HCT116 (cell line): ENCODE measurements around the gene DTD1. TPM values are rescaled to one million over a fixed set of nuclear protein-coding genes. Genes with fewer than 3 reads are reported as not detected.

Experiments
- ATAC-seq: fragments of 200-7000 bp; cut with Tn5 transposase; 2 replicates; pipeline ENCODE4 v1.9.1; 2020; ENCODE audit warnings: mild to moderate bottlenecking, moderate library complexity
- BruUV-seq: library from RNA; stranded (reverse); fragments of 400-500 nt; replicated peaks from 2 replicates; lab custom pipeline; 2021; lab: Mats Ljungman, UMichigan
- CTCF ChIA-PET: fragments of 300-600 bp; sonication (Branson Sonifier 250); formaldehyde crosslinking; loops from one replicate; lab custom pipeline; 2021; ENCODE audit warnings: antibody characterized with exemption; lab: Charles Lee
- POLR2A ChIA-PET: fragments of 300-600, 350-600 bp; sonication (Branson Sonifier 250); formaldehyde crosslinking; loops from one replicate; lab custom pipeline; 2021; ENCODE audit warnings: antibody characterized with exemption; lab: Charles Lee
- RAD21 ChIA-PET, 2 experiments: fragments of 300-600 bp; sonication (Branson Sonifier 250); formaldehyde crosslinking; loops; one replicate each; lab custom pipeline; 2023; ENCODE audit warnings: low total read pairs in 2 of 2; ENCODE audit not compliant: uncharacterized antibody in 2 of 2, unreplicated experiment in 2 of 2, low non-redundant PET in 1 of 2; lab: Charles Lee
- DNase-seq: peaks from one replicate; pipeline ENCODE4 v3.0.0-alpha.2; 2010; ENCODE audit warnings: low read depth, low spot score
- H2AFZ ChIP-seq: fragments of 200-600 bp; shearing (Covaris generic), sonication (generic); 2 replicates; pipeline ENCODE4 v1.6.1; 2017; ENCODE audit warnings: low read depth, mixed run types, mixed read lengths, antibody characterized with exemption, low read length; ENCODE audit not compliant: poor library complexity, severe bottlenecking
- H3K27ac ChIP-seq: 2 replicates; pipeline ENCODE4 v1.5.1; 2012; ENCODE audit warnings: low read depth, low read length
- H3K27me3 ChIP-seq: fragments of 200-600 bp; sonication (generic); 2 replicates; pipeline ENCODE4 v1.6.1; 2016; ENCODE audit warnings: mixed run types, low read length, mixed read lengths; ENCODE audit not compliant: insufficient read depth
- H3K36me3 ChIP-seq, 2 experiments: fragments of 200-500 bp in 1 of 2; fragments of 200-600 bp in 1 of 2; sonication (Bioruptor generic) in 1 of 2; sonication (generic) in 1 of 2; 2 replicates each; pipeline versions ENCODE4 v1.5.1 to v1.6.1; 2014 to 2016; ENCODE audit warnings: low read length in 2 of 2, inconsistent platforms in 1 of 2, mixed read lengths in 1 of 2, mixed run types in 1 of 2; ENCODE audit not compliant: insufficient read depth in 2 of 2, control insufficient read depth in 1 of 2
- H3K4me1 ChIP-seq, 2 experiments: fragments of 200-600 bp in 1 of 2; sonication (generic) in 1 of 2; 2 replicates each; pipeline versions ENCODE4 v1.5.1 to v1.6.1; 2012 to 2017; ENCODE audit warnings: low read length in 2 of 2, inconsistent platforms in 1 of 2, mild to moderate bottlenecking in 1 of 2, mixed read lengths in 1 of 2, mixed run types in 1 of 2, moderate library complexity in 1 of 2; ENCODE audit not compliant: insufficient read depth in 2 of 2, control insufficient read depth in 1 of 2
- H3K4me2 ChIP-seq: fragments of 200-600 bp; sonication (generic); 2 replicates; pipeline ENCODE4 v1.6.1; 2017; ENCODE audit warnings: mixed run types, low read length, mixed read lengths
- H3K4me3 ChIP-seq, 2 experiments: fragments of 200-600 bp in 1 of 2; sonication (generic) in 1 of 2; replicated peaks in 1 of 2; 2 replicates each; pipeline ENCODE4 v1.5.1; 2011 to 2016; ENCODE audit warnings: low read length in 2 of 2, control low read depth in 1 of 2, low read depth in 1 of 2, mild to moderate bottlenecking in 1 of 2, mixed read lengths in 1 of 2, mixed run types in 1 of 2
- H3K79me2 ChIP-seq: fragments of 200-600 bp; sonication (generic); 2 replicates; pipeline ENCODE4 v1.6.1; 2017; ENCODE audit warnings: mild to moderate bottlenecking, mixed run types, low read length, moderate library complexity, mixed read lengths; ENCODE audit not compliant: insufficient read depth
- H3K9ac ChIP-seq: fragments of 200-600 bp; sonication (generic); 2 replicates; pipeline ENCODE4 v1.6.1; 2016; ENCODE audit warnings: low read length, mixed read lengths
- H3K9me2 ChIP-seq: fragments of 200-600 bp; sonication (generic), shearing (Covaris generic); 2 replicates; pipeline ENCODE4 v1.6.1; 2017; ENCODE audit warnings: mixed run types, mild to moderate bottlenecking, moderate library complexity; ENCODE audit not compliant: insufficient read depth
- H3K9me3 ChIP-seq, 2 experiments: fragments of 200-500 bp in 1 of 2; fragments of 200-600 bp in 1 of 2; sonication (Bioruptor generic) in 1 of 2; sonication (generic) in 1 of 2; 2 replicates each; pipeline ENCODE4 v1.6.1; 2014 to 2017; ENCODE audit warnings: low read length in 2 of 2, mixed read lengths in 2 of 2, inconsistent platforms in 1 of 2, low read depth in 1 of 2, mild to moderate bottlenecking in 1 of 2, mixed run types in 1 of 2, moderate library complexity in 1 of 2; ENCODE audit not compliant: control insufficient read depth in 1 of 2, insufficient read depth in 1 of 2
- H4K20me1 ChIP-seq: fragments of 200-600 bp; sonication (generic), shearing (Covaris generic); 2 replicates; pipeline ENCODE4 v1.6.1; 2017; ENCODE audit warnings: mixed run types, mild to moderate bottlenecking, moderate library complexity; ENCODE audit not compliant: insufficient read depth
- ATF3 ChIP-seq: IDR thresholded peaks from 2 replicates; pipeline ENCODE4 v1.6.1; 2012
- CEBPB ChIP-seq: IDR thresholded peaks from 2 replicates; pipeline ENCODE4 v1.6.1; 2012; ENCODE audit warnings: low read depth
- JUND ChIP-seq: IDR thresholded peaks from 2 replicates; pipeline ENCODE4 v1.6.1; 2012
- MAX ChIP-seq: IDR thresholded peaks from 2 replicates; pipeline ENCODE4 v1.6.1; 2012
- POLR2AphosphoS5 ChIP-seq: IDR thresholded peaks from 2 replicates; pipeline ENCODE4 v1.6.1; 2011; ENCODE audit warnings: mild to moderate bottlenecking, low read depth, low read length, moderate library complexity
- SIN3A ChIP-seq: IDR thresholded peaks from 2 replicates; pipeline ENCODE4 v1.6.1; 2012; ENCODE audit warnings: low read depth
- YY1 ChIP-seq: IDR thresholded peaks from 2 replicates; pipeline ENCODE4 v1.6.1; 2011; ENCODE audit warnings: low read length, low read depth, moderate library complexity, mild to moderate bottlenecking; ENCODE audit not compliant: insufficient replicate concordance; ENCODE audit errors: extremely low read depth
- ZNF274 ChIP-seq: fragments of 200-500 bp; sonication (Bioruptor generic); IDR thresholded peaks from 2 replicates; pipeline ENCODE4 v1.6.1; 2014; ENCODE audit warnings: mild to moderate bottlenecking, low read depth, low read length, inconsistent platforms
- intact Hi-C: fragments of 100-400 bp; cut with micrococcal nuclease; formaldehyde crosslinking; loops from 2 replicates; pipeline ENCODE4 v1.10.0; 2022
- total RNA-seq: library from RNA; stranded (reverse); gene quantifications from one replicate; pipeline ENCODE4 v1.2.1, GENCODE V29; 2021; ENCODE audit not compliant: unreplicated experiment

Gene DTD1
- total RNA-seq, 1 experiment from 2014 or later = 54.5 TPM

- Histone ChIP-seq H3K36me3 (no peaks in the 10 kb centered on the region), H2AFZ (no peak overlapping the region), H3K27me3 (no peaks in the 10 kb centered on the region), H3K4me2 (no peak overlapping the region), H3K27ac (no peak overlapping the region), H3K9me2 (no peaks in the 10 kb centered on the region)
- no TSS peak for BruUV-seq
- no peak for ATAC-seq
- intact Hi-C loops = no loop called here
- TF ChIP-seq YY1 (no peak), POLR2AphosphoS5 (no peak)
- TF ChIP-seq, all 23 proteins: peak for 0
- H3K9me3 ChIP-seq = no peaks in the 10 kb centered on the region
- no peak overlapping the region for H3K9ac ChIP-seq
- H4K20me1 ChIP-seq = no peaks in the 10 kb centered on the region
- POLR2A ChIA-PET = no interaction called here
- H3K79me2 ChIP-seq = no peaks in the 10 kb centered on the region
- no peak overlapping the region for H3K4me3 ChIP-seq
- CTCF ChIA-PET = no interaction called here
- no peaks in the 10 kb centered on the region for H3K4me1 ChIP-seq
- DNase-seq = no peak
- RAD21 ChIA-PET = no interaction called here
Measured at GRCh38 chr20:18688676-18689075, 100.8 kb downstream of the DTD1 start.

- no peak overlapping the region for H3K4me3 ChIP-seq
- POLR2A ChIA-PET = no interaction called here
- no TSS peak for BruUV-seq
- no peak overlapping the region for H3K27ac ChIP-seq
- RAD21 ChIA-PET = no interaction called here
- H3K79me2 ChIP-seq = no peaks in the 10 kb centered on the region
- no peak overlapping the region for H2AFZ ChIP-seq
- DNase-seq (no peak), ATAC-seq (no peak)
- H3K9me3 ChIP-seq = no peaks in the 10 kb centered on the region
- no peaks in the 10 kb centered on the region for H3K27me3 ChIP-seq
- H3K36me3 ChIP-seq = no peaks in the 10 kb centered on the region
- CTCF ChIA-PET = no interaction called here
- intact Hi-C loops = no loop called here
- H3K4me2 ChIP-seq = no peak overlapping the region
- TF ChIP-seq MAX (no peak), CEBPB (no peak), JUND (no peak), SIN3A (no peak), ZNF274 (no peak), ATF3 (no peak)
- no peaks in the 10 kb centered on the region for H3K9me2 ChIP-seq
- H4K20me1 ChIP-seq = no peaks in the 10 kb centered on the region
- no peaks in the 10 kb centered on the region for H3K4me1 ChIP-seq
- H3K9ac ChIP-seq = no peak overlapping the region
Measured at GRCh38 chr20:18689557-18689956, 101.7 kb downstream of the DTD1 start.
